ENCODE data around the gene OGA. TPM values are rescaled to one million over a fixed set of nuclear protein-coding genes. Genes with fewer than 3 reads are reported as not detected.

The OGA gene
- total RNA-seq, 4 donors from 2014 or later, result 160 to 233 (median 190) TPM

DNA sequence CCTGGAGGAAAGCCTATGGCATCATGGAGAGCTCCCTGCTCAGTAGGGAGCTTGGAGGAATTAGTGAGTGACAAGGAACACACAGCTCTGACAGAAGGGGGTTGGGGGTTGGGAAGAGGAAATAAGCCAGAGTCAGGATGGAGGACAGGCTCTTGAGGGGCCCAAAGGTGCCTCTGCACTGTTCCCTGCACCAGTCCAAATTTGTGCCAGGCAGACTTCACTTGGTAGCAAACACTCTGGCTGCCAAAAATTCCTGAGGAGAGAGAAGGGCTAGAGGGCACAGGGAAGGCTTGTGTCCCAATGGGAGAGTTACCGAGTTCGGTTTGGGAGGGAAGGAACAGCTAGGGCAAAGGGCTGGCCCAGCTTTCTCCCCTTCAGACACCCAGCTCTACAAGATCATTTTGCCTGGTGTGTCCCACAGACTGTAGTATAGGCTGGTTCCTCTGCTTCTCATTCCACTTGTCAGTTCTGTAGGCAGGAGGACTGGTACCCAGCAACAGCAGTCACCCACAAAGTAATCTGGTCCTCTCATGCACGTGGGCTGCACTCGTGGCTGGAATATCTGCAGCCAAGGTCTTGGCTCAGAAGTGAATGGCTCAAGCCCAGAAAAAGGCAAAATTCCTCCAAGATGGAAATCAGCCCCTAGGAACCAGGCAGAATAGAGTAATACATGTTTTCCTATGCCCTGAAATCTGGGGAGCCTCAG lies 33.3 kb upstream of the OGA start:
- TF ChIP-seq, protein P1, sequence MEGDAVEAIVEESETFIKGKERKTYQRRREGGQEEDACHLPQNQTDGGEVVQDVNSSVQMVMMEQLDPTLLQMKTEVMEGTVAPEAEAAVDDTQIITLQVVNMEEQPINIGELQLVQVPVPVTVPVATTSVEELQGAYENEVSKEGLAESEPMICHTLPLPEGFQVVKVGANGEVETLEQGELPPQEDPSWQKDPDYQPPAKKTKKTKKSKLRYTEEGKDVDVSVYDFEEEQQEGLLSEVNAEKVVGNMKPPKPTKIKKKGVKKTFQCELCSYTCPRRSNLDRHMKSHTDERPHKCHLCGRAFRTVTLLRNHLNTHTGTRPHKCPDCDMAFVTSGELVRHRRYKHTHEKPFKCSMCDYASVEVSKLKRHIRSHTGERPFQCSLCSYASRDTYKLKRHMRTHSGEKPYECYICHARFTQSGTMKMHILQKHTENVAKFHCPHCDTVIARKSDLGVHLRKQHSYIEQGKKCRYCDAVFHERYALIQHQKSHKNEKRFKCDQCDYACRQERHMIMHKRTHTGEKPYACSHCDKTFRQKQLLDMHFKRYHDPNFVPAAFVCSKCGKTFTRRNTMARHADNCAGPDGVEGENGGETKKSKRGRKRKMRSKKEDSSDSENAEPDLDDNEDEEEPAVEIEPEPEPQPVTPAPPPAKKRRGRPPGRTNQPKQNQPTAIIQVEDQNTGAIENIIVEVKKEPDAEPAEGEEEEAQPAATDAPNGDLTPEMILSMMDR (IDR thresholded peaks at IDR 0.05; ENCODE audit: low read depth), result no peak

DNA sequence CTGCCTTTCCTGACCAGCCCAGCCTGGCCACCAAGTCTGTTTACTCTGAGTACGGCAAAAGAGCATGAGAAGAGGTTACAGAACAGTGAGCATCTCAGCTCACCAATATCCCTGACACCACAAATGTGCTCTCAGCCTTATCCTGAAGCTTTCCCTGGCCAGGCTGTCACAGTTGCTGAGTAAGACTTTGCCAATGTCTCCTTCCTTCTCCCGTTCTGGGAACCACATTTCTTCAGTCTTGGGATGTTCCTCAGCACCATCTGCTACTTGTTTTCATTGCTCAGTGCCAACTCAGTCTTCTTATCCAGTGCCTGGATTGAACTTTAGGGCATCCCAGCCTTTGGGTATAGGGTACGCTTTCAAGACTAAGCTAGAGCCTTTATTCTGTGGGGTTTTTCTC lies 32.5 kb upstream of the OGA start:
- TF ChIP-seq, protein P1 (IDR thresholded peaks at IDR 0.05; ENCODE audit: low read depth), result no peak

DNA sequence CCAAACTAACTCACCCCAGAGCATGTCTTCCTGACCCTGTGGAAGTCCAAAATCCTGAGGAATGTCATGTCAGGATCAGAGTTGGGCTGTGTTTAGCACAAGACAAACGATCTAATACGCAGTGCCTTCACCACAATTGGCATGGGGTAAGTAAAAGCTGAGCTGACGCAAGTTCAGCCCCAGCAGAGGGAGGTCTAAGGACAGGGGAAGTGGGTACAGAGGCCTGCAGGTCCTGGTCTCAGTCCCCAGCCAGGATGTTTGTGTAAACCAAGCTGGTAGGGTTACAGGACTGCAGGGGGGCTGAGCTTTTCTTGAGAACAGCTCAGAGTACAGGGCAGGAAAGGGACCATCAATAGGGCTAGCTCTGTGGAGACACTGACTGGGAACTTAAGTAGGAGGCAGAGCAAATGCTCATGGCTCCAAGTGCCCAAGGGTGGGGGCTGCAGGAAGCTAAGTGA lies 30.7 kb upstream of the OGA start:
- TF ChIP-seq, protein P1 (IDR thresholded peaks at IDR 0.05; ENCODE audit: low read depth), result no peak

DNA sequence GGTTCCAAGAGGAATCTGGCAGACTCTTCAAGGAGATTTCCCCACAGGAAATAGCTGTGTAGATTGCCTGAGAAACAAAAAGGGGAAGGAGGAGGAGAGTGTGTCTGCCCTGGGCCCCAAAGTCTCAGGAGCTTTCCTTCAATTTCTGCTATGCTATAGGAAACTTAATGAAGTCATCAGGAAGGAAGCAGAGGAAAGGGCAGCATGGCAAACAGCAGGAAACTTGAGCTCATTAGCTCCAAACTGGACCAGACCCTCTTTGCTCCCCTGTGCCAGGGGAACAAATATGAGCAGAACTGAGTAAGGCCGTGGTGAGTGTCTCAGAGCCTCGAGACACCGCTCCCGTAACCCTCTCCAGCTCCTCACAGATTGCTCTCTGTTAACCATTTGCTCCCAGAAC lies 30.2 kb upstream of the OGA start:
- TF ChIP-seq, protein P1 (IDR thresholded peaks at IDR 0.05; ENCODE audit: low read depth), result no peak

DNA sequence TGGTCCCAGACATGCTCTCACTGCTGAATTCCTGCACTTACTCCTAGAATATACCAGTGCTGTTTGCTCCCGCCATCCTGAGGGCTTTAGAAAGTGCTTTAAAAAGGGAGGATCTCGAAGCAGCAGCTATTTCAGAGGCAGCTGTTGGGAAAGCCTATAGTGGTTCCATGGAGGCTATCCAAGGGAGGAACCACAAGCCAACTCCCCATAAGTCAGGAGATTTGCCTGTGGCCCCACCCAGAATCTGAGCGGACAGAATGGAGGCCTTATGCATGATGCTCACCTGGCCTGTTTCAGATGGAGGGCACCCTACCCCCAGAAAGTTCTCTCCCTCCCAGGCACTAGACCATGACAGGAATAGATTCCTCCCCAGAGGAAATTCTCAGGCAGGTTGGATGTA lies 27.6 kb upstream of the OGA start:
- TF ChIP-seq, protein P1 (IDR thresholded peaks at IDR 0.05; ENCODE audit: low read depth), result no peak

DNA sequence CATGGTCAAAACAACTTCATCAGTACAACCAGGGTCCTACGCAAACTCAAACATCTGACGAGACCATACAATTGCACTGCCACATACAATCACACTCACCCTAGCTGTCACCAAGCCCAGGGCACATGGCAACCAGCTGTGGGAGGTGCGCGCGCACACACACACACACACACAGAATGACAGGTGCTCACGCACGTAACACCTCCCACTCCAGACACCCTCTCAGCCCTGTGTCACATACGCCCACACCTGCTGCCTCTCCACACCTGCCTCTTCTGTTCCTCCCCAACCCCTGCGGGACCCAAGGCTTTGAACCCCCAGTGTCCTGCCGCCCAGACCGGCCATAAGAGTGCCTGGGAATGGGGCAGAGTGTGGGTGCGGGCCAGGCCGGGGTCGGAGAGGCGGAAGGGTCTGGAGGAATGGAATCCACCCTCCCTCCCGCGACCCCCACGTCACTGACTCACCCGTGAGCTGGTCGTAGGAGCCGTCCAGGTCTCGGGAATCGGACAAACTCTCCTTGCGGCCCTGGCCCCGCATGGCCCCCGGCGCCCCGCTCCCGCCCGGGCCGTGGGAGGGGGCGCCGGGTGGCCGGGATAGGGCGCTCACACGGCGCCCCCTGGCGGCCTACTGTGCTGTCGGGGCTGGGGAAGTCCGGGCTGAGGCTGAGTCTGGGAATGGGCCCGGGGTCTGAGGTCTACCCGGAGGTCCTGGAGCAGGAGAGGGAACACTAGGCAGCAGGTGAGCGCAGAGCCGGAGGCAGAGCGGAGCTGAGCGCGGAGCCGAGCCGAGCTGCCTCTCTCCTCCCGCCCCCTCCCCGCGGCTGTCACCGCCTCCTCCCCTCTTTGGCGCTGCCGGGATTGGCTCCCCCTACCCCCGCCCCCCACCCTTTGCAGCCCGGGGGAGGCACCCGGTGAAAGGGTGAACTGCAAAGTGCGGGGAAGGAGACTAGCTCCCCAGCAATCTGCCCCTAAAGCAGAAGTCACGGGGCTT lies 25.1 kb upstream of the OGA start, which contains the start of gene KCNIP2:
KCNIP2 (minus strand) TSS at position 769 of the 990 bp plus-strand sequence; CDS start at position 537, 232 bp downstream.
- TF ChIP-seq, protein P1 (IDR thresholded peaks at IDR 0.05; ENCODE audit: low read depth), result no peak

DNA sequence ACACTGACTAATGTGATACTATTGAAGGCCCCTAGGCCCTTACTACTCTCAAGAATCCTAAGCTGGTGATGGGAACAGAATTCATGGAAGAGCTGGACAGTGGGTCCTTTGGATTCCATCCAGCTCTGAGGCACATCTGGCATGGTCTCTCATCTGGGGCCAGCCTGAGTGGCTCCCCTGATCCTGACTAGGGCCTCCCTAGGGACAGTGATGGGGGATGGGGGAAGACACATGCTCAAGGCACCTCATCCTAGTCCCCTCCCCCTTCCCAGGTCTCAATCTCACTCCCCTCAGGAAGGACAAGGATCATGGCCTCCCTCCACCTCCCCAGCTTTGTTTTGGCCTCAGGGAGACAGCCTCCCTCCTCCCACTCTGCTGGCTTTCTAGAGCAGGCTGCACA lies 23.6 kb upstream of the OGA start:
- TF ChIP-seq, protein P1 (IDR thresholded peaks at IDR 0.05; ENCODE audit: low read depth), result no peak
